Neural cell (in vitro differentiated cells): ENCODE data around the gene LLGL2. TPM values are rescaled to one million over a fixed set of nuclear protein-coding genes. Genes with fewer than 3 reads are reported as not detected.

ENCODE experiments used
- H2AFZ ChIP-seq: fragments of 200-600, 300-800 bp; sonication (generic), shearing (Covaris generic); 2 replicates; pipeline ENCODE4 v1.6.0; 2014; ENCODE audit warnings: low read depth, mild to moderate bottlenecking, antibody characterized with exemption, low read length, moderate library complexity
- H3F3A ChIP-seq: fragments of 200-600 bp; shearing (Covaris generic); 2 replicates; pipeline ENCODE4 v1.6.1; 2016; ENCODE audit warnings: mild to moderate bottlenecking, moderate library complexity, mixed read lengths, antibody characterized with exemption, low read length; ENCODE audit not compliant: insufficient read depth, poor library complexity, severe bottlenecking
- H3K27ac ChIP-seq: fragments of 200-600, 300-800 bp; sonication (generic), shearing (Covaris generic); 2 replicates; pipeline ENCODE4 v1.5.1; 2014; ENCODE audit warnings: mild to moderate bottlenecking, low read length, moderate library complexity
- H3K27me3 ChIP-seq: fragments of 300-800, 200-600 bp; sonication (generic), shearing (Covaris generic); 2 replicates; pipeline ENCODE4 v1.6.0; 2014; ENCODE audit warnings: mild to moderate bottlenecking, low read depth, low read length, moderate library complexity; ENCODE audit not compliant: insufficient read depth
- H3K36me3 ChIP-seq: fragments of 300-800, 200-600 bp; sonication (generic), shearing (Covaris generic); 2 replicates; pipeline ENCODE4 v1.5.1; 2014; ENCODE audit warnings: mild to moderate bottlenecking, antibody characterized with exemption, low read length, moderate library complexity; ENCODE audit not compliant: insufficient read depth
- H3K4me2 ChIP-seq: fragments of 300-800, 200-600 bp; sonication (generic), shearing (Covaris generic); 2 replicates; pipeline ENCODE4 v1.6.0; 2014; ENCODE audit warnings: mild to moderate bottlenecking, low read length
- H3K4me3 ChIP-seq: fragments of 300-800, 200-600 bp; sonication (generic), shearing (Covaris generic); 2 replicates; pipeline ENCODE4 v1.5.1; 2014; ENCODE audit warnings: mild to moderate bottlenecking, low read length, moderate library complexity
- H3K79me2 ChIP-seq: fragments of 200-600 bp; shearing (Covaris generic); replicated peaks from 2 replicates; pipeline ENCODE4 v1.6.0; 2014; ENCODE audit warnings: mild to moderate bottlenecking, low read length, moderate library complexity; ENCODE audit not compliant: insufficient read depth
- H3K9ac ChIP-seq: fragments of 300-800, 200-600 bp; sonication (generic), shearing (Covaris generic); 2 replicates; pipeline ENCODE4 v1.6.1; 2016; ENCODE audit warnings: mild to moderate bottlenecking, low read length, mixed read lengths
- H3K9me2 ChIP-seq: fragments of 200-600 bp; shearing (Covaris generic); 2 replicates; pipeline ENCODE4 v1.6.1; 2016; ENCODE audit warnings: mild to moderate bottlenecking, low read length, mixed read lengths; ENCODE audit not compliant: insufficient read depth
- H3K9me3 ChIP-seq: fragments of 200-600, 300-800 bp; sonication (generic), shearing (Covaris generic); 2 replicates; pipeline ENCODE4 v1.6.1; 2016; ENCODE audit warnings: mild to moderate bottlenecking, mixed run types, low read length, moderate library complexity, mixed read lengths
- H4K20me1 ChIP-seq: fragments of 200-600 bp; shearing (Covaris generic); 2 replicates; pipeline ENCODE4 v1.6.1; 2016; ENCODE audit warnings: mild to moderate bottlenecking, mixed run types; ENCODE audit not compliant: insufficient read depth
- CTCF ChIP-seq: fragments of 450-650 bp; IDR thresholded peaks from 2 replicates; pipeline ENCODE4 v1.5.1; 2014; ENCODE audit warnings: antibody characterized with exemption, mild to moderate bottlenecking, moderate library complexity; ENCODE audit not compliant: poor library complexity, severe bottlenecking
- EP300 ChIP-seq: fragments of 450-650 bp; conservative IDR thresholded peaks from 2 replicates; pipeline ENCODE4 v1.6.1; 2014; ENCODE audit warnings: antibody characterized with exemption, mild to moderate bottlenecking, moderate library complexity; ENCODE audit not compliant: poor library complexity, severe bottlenecking
- EZH2 ChIP-seq: fragments of 200-600, 300-800 bp; shearing (Covaris generic), sonication (generic); IDR thresholded peaks from 2 replicates; pipeline ENCODE4 v1.6.1; 2014; ENCODE audit warnings: antibody characterized with exemption, low read length, borderline replicate concordance, mild to moderate bottlenecking; ENCODE audit not compliant: insufficient read depth, poor library complexity, severe bottlenecking
- MXI1 ChIP-seq: fragments of 450-650 bp; conservative IDR thresholded peaks from 2 replicates; pipeline ENCODE4 v1.6.1; 2014; ENCODE audit warnings: antibody characterized with exemption, mild to moderate bottlenecking; ENCODE audit not compliant: poor library complexity, severe bottlenecking
- POLR2AphosphoS5 ChIP-seq: IDR thresholded peaks from 2 replicates; pipeline ENCODE4 v1.6.1; 2012
- REST ChIP-seq: IDR thresholded peaks from 2 replicates; pipeline ENCODE4 v1.6.1; 2012; ENCODE audit warnings: borderline replicate concordance
- SMC3 ChIP-seq: fragments of 450-650 bp; conservative IDR thresholded peaks from 2 replicates; pipeline ENCODE4 v1.6.1; 2014; ENCODE audit warnings: antibody characterized with exemption, mild to moderate bottlenecking, moderate library complexity; ENCODE audit not compliant: poor library complexity
- TAF1 ChIP-seq: IDR thresholded peaks from 2 replicates; pipeline ENCODE4 v1.6.1; 2012; ENCODE audit warnings: low read depth
- polyA plus RNA-seq: library from polyadenylated mRNA; depleted of rRNA; stranded (reverse); fragments of >200 nt; gene quantifications from 2 replicates; pipeline ENCODE4 v1.2.3, GENCODE V29; 2014

LLGL2 gene
- polyA plus RNA-seq, 1 donor from 2014 or later, result 0.95 TPM

GRCh38 chr17:75502072-75502720 lies 23.3 kb upstream of the LLGL2 start:
- H3K9me3 ChIP-seq, result no peaks in the 10 kb centered on the region
- no peak overlapping the region for H3K27ac ChIP-seq
- no peak overlapping the region for H3K4me3 ChIP-seq
- H3K9me2 ChIP-seq, result no peaks in the 10 kb centered on the region
- no peaks in the 10 kb centered on the region for H3K27me3 ChIP-seq
- H4K20me1 ChIP-seq, result no peaks in the 10 kb centered on the region
- TF ChIP-seq TAF1 (no peak), POLR2AphosphoS5 (no peak), EP300 (no peak), REST (no peak), EZH2 (no peak), SMC3 (no peak), CTCF (no peak)
- no peaks in the 10 kb centered on the region for H3K79me2 ChIP-seq
- no peaks in the 10 kb centered on the region for H3F3A ChIP-seq
- H2AFZ ChIP-seq, result no peak overlapping the region
- no peaks in the 10 kb centered on the region for H3K36me3 ChIP-seq
- H3K4me2 ChIP-seq, result no peak overlapping the region
- H3K9ac ChIP-seq, result no peak overlapping the region

DNA sequence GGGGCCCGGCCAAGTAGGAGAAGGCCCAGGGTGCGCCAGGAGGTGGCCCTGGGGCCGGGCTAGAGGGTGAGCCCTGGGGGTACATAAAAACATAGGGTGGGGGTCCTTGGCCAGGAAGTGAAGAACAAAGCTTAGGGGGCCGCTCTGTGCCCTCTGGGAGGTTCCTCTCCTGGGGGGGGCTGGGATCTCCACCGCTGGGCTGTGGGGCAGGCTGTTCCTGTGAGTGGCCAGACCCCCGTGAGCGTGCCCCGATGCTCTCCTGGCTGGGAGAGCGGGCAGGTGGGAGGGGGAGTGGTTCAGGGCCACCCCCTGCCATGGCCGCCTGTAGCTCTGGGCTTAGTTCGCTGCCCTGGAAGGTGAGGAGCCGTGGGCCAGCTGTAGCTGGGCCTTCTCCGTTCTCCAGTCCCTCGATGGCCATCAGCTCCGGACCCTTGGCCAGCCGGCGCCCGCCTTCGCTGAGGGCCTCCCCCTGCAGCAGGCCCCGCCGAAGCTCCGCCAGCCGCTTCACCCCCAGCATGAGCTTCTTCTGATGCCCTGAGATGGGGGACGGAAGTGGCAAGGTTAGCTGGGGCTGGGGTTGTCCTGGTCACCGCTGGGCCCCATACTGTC lies 22.7 kb upstream of the LLGL2 start:
- Histone ChIP-seq H3K79me2 (no peaks in the 10 kb centered on the region), H3K9me3 (no peaks in the 10 kb centered on the region), H3K9ac (no peak overlapping the region), H4K20me1 (no peaks in the 10 kb centered on the region), H3K4me3 (no peak overlapping the region), H3K9me2 (no peaks in the 10 kb centered on the region), H3F3A (no peaks in the 10 kb centered on the region), H3K27ac (no peak overlapping the region), H3K27me3 (no peaks in the 10 kb centered on the region), H3K4me2 (no peak overlapping the region), H2AFZ (no peak overlapping the region), H3K36me3 (no peaks in the 10 kb centered on the region)
- no peak for TF ChIP-seq POLR2AphosphoS5

- no peak overlapping the region for H2AFZ ChIP-seq
- no peak overlapping the region for H3K27ac ChIP-seq
- H3K79me2 ChIP-seq, result no peaks in the 10 kb centered on the region
- no peaks in the 10 kb centered on the region for H3K9me2 ChIP-seq
- no peaks in the 10 kb centered on the region for H3K36me3 ChIP-seq
- H3F3A ChIP-seq, result no peaks in the 10 kb centered on the region
- H3K4me3 ChIP-seq, result no peak overlapping the region
- H3K9ac ChIP-seq, result no peak overlapping the region
- H3K4me2 ChIP-seq, result no peak overlapping the region
- no peaks in the 10 kb centered on the region for H4K20me1 ChIP-seq
- no peaks in the 10 kb centered on the region for H3K9me3 ChIP-seq
- no peaks in the 10 kb centered on the region for H3K27me3 ChIP-seq
- TF ChIP-seq EZH2 (no peak), REST (no peak), CTCF (no peak), POLR2AphosphoS5 (no peak), MXI1 (no peak), TAF1 (no peak), EP300 (no peak)
Measured at GRCh38 chr17:75503337-75503950, 22.1 kb upstream of the LLGL2 start.
